ENCODE data around the gene OPRM1.

GRCh38 chr6:154080461-154081189, 41.6 kb downstream of the OPRM1 start:
- TF ChIP-seq CTCF (conservative IDR thresholded peaks at IDR 0.05) (no peak), ZFX (IDR thresholded peaks at IDR 0.05) (no peak)
